C4-2B (cell line): ENCODE measurements around the gene SURF4.

Source experiments
- CTCF ChIP-seq: fragments of 450-650 bp; conservative IDR thresholded peaks from 2 replicates; pipeline ENCODE4 v1.5.1; 2017; ENCODE audit warnings: mild to moderate bottlenecking
- ZFX ChIP-seq: fragments of 450-650 bp; IDR thresholded peaks from 2 replicates; pipeline ENCODE4 v1.6.1; 2017

- TF ChIP-seq CTCF = no peak
- TF ChIP-seq ZFX = no peak
Measured at GRCh38 chr9:133344071-133344470, 31.8 kb downstream of the SURF4 start.
